ENCODE data around the gene COPE.
A peak's percentile ranks its signal among the peaks of the same experiment; 100 is the strongest.
"Not testable (repeated sequence)": the region's sequence is repeated elsewhere in the genome, so short reads cannot be mapped to it uniquely, and the experiment has no call there.

Gene COPE

GRCh38 chr19:18905058-18905456 is 14.1 kb downstream of the COPE start:
- ATAC-seq (no peak), DNase-seq (no peak)
- H3K4me3 Mint-ChIP-seq = no peak overlapping the region
- no peaks in the 10 kb centered on the region for H3K9me3 Mint-ChIP-seq
- no peaks in the 10 kb centered on the region for H3K4me1 Mint-ChIP-seq
- no peaks in the 10 kb centered on the region for H3K27me3 Mint-ChIP-seq
- H3K27ac Mint-ChIP-seq = peak overlapping the region; percentile 9 to 84

- no peak for DNase-seq
- Mint-ChIP-seq H3K9me3 (no peaks in the 10 kb centered on the region), H3K4me1 (no peaks in the 10 kb centered on the region), H3K27me3 (no peaks in the 10 kb centered on the region), H3K4me3 (no peak overlapping the region), H3K27ac (peak overlapping the region in 1 of 2 donors; percentile 84)
- no peak for ATAC-seq
These were observed 14.7 kb downstream of the COPE start for GRCh38 chr19:18904334-18905057.

- Mint-ChIP-seq H3K4me3 (peak overlapping the region in 1 of 2 donors; percentile 44), H3K4me1 (no peaks in the 10 kb centered on the region), H3K27ac (no peak overlapping the region), H3K9me3 (no peaks in the 10 kb centered on the region), H3K27me3 (no peaks in the 10 kb centered on the region)
- no peak for ATAC-seq
- DNase-seq = no peak
These were observed 15.8 kb downstream of the COPE start for GRCh38 chr19:18903156-18904037.

DNA sequence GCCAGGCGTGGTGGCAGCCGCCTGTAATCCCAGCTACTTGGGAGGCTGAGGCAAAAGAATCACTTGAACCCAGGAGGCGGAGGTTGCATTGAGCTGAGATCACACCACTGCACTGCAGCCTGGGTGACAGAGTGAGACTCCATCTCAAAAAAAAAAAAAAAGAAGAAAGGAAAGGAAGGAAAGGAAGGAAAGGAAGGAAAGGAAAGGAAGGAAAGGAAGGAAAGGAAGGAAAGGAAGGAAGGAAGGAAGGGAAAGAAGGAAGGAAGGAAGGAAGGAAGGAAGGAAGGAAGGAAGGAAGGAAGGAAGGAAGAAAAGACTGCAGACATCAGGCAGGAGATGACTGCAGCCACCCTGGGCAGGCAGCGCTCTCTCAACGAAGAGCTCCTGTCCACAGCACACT is 16.7 kb downstream of the COPE start:
- H3K4me1 Mint-ChIP-seq, H3K9me3 Mint-ChIP-seq, H3K27me3 Mint-ChIP-seq, H3K4me3 Mint-ChIP-seq, DNase-seq, ATAC-seq: not testable (repeated sequence)
- peak overlapping the region in 1 of 2 donors; percentile 19 for H3K27ac Mint-ChIP-seq

DNA sequence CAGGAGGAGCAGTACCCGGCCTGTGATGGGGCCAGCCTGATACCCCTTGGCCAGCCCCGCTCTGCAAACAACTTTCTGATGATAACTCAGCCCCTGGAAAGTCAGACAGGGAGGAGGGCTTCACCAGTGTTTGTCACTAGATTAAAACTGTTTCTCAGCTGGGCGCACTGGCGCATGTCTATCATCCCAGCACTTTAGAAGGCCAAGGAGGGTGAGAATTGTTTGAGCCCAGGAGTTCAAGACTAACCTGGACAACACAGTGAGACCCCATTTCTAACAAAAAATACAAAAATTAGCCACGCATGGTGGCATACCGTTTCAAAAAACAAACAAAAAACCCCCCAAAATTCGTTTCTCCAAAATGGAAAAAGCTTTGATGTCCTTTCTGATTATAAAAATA is 17.7 kb downstream of the COPE start:
- ATAC-seq = no peak
- H3K27me3 Mint-ChIP-seq = peaks cover 14% of the 10 kb centered on the region

GRCh38 chr19:18900700-18901481 is 18.3 kb downstream of the COPE start:
- Mint-ChIP-seq H3K4me1 (peaks cover 7% of the 10 kb centered on the region), H3K9me3 (no peaks in the 10 kb centered on the region), H3K4me3 (no peak overlapping the region), H3K27me3 (peaks cover 19% of the 10 kb centered on the region), H3K27ac (peak overlapping the region in 1 of 2 donors; percentile 89)
- no peak for ATAC-seq
- DNase-seq = no peak

More for the DNA sequence above, 17.7 kb downstream of the COPE start:
- H3K27ac Mint-ChIP-seq = peak overlapping the region in 1 of 2 donors; percentile 87
- no peak overlapping the region for H3K4me3 Mint-ChIP-seq
- H3K4me1 Mint-ChIP-seq = peaks cover 3% of the 10 kb centered on the region
- DNase-seq = no peak
- no peaks in the 10 kb centered on the region for H3K9me3 Mint-ChIP-seq

DNA sequence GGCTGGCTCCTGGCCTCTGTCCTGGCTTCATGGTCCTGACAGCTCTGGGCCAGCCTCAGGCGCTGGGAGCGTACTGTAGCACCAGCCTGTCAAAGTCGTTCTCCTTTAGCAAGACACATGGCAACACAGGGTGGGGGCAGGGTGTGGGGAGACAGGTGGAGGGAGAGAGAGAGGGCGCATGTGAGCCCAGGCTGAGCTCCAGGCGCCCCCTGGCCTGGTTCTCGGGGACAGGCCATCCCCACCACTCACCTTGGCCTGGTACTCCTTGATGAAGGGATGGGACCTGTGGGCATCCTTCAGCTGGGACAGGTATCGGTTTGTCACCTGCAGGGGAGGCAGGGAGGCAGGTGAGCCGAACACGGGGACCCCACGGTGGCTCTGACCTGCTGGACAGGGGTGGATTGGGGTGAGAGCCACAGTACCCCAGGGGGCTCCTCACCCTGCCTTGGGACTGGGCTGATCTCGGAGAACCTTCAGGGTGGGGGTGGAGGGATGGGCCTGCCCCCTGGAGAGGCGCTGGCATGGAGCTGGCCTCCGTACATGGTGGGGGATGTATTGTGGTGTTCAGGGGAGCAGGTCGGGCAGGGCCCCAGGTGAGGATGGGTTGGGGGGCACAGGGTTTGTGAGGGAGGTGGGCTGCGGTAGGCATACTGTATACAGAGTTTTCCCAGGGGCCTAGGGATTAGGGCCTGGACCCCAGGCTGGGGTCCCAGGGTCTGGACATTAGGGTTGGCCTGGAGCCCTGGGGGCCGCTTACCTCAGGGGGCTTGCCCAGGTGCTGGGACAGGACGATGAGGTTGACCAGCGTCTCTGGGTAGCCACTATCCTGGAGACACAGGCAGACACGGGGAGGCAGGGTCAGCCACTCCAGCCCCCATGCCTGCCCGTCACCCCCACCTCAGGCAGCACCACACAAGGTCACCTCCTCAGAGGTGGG is 19.3 kb downstream of the COPE start:
- Mint-ChIP-seq H3K4me3 (no peak overlapping the region), H3K27me3 (peaks cover 27% of the 10 kb centered on the region), H3K27ac (peak overlapping the region in 1 of 2 donors; percentile 74), H3K4me1 (peaks cover 14% of the 10 kb centered on the region), H3K9me3 (no peaks in the 10 kb centered on the region)
- DNase-seq (no peak), ATAC-seq (no peak)

DNA sequence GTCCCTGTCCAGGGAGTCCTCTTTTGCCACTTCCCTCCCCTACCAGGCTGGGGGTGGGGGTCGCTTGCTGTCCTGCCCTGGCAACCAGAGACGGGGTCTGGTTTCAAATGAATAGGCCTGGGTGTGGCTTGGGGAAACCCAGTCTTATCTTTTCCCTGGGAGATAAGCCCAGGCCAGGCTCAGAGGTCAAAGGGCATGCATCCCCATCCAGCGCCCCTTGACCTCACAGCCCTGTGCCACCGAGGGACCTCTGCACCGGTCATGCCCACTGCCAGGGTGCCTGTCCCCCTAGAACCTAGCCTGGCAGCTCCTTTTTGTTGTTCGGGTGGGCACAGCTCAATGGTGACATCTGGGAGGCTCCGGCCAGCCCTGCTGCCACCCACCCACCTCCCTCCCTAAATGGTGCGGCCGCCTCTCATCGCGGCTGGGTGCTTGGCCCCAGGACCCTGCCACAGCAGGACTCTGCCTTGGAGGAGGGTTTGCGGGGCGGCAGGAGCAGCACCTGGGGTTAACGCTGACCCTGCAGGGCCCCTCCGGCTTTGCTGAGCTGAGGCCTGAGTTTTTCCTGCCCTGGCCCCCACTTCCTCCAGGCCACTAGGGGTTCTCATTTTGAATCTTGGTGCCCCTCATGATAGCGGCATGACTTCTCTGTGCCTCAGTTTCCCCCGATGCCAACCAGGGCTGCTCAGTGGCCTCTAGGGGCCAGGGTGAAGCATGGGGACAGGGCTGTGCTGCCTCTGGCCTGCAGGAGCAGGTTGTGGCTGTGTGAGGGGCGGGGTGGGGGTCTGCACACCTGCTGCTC is 20.4 kb downstream of the COPE start:
- ATAC-seq (no peak), DNase-seq (no peak)
- Mint-ChIP-seq H3K4me3 (no peak overlapping the region), H3K27me3 (peaks cover 38% of the 10 kb centered on the region), H3K9me3 (no peaks in the 10 kb centered on the region), H3K27ac (no peak overlapping the region), H3K4me1 (peaks cover 18% of the 10 kb centered on the region)

- Mint-ChIP-seq H3K4me3 (no peak overlapping the region), H3K9me3 (no peaks in the 10 kb centered on the region), H3K27ac (no peak overlapping the region), H3K27me3 (peaks cover 44% of the 10 kb centered on the region), H3K4me1 (peaks cover 18% of the 10 kb centered on the region)
- ATAC-seq = no peak
- DNase-seq = no peak
These were observed 21.0 kb downstream of the COPE start for GRCh38 chr19:18898081-18898606.

DNA sequence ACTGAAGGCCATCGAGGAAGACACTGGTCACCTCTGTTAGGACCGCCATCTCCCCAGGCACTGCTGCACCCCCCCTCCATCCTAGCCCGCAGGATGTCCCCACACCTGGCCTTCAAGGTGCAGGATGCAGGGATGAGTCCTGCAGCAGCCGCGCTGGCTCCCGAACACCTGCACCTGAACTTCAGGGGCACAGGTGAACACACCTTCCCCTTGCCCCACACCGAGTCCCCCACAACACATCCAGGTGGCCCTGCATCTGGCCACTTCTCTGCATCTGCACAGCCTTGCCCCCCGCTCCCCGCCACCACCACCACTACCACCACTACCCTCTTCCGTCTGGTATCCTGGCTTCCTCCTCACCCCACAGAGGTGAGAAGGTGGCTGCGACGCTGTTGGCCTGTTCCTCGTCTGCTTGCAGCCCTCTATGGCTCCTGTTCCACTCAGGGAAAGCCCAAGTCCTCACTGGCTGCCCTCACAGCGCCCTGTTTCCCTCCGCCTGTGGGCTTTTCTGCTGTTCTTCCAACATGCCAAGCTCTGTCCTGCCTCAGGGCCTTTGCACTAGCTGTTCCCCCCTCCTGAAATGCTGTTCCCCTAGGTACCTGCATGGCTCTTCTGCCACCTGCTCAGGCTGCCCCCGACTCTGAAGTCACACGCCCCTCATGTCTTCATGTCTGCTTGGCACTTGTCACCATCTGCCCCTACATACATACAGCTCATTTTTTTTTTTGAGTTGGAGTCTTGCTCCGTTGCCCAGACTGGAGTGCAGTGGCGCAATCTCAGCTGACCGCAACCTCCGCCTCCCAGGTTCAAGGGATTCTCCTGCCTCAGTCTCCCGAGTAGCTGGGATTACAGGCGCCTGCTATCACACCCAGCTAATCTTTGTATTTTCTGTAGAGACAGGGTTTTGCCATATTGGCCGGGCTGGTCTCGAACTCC is 21.8 kb downstream of the COPE start:
- ATAC-seq (no peak), DNase-seq (no peak)
- peak overlapping the region in 1 of 2 donors; percentile 65 for H3K27ac Mint-ChIP-seq
- peaks cover 18% of the 10 kb centered on the region for H3K4me1 Mint-ChIP-seq
- peaks cover 52% of the 10 kb centered on the region for H3K27me3 Mint-ChIP-seq
- H3K4me3 Mint-ChIP-seq = peak overlapping the region; percentile 0 to 23
- no peaks in the 10 kb centered on the region for H3K9me3 Mint-ChIP-seq

GRCh38 chr19:18896421-18896841 is 22.8 kb downstream of the COPE start:
- H3K27ac Mint-ChIP-seq = no peak overlapping the region
- H3K4me3 Mint-ChIP-seq = peak overlapping the region; percentile 65 to 81
- no peaks in the 10 kb centered on the region for H3K9me3 Mint-ChIP-seq
- no peak for DNase-seq
- H3K4me1 Mint-ChIP-seq = peaks cover 18% of the 10 kb centered on the region
- peak; percentile 5 for ATAC-seq
- peaks cover 54% of the 10 kb centered on the region for H3K27me3 Mint-ChIP-seq

GRCh38 chr19:18895824-18896341 is 23.3 kb downstream of the COPE start, which contains the start of gene CERS1:
TSS of gene CERS1 (minus strand) at chr19:18896158. CDS start at chr19:18896072, 86 bp downstream.
- Mint-ChIP-seq H3K27ac (no peak within 1 kb of the TSS), H3K4me1 (peaks cover 18% of the 10 kb centered on the region), H3K9me3 (no peaks in the 10 kb centered on the region), H3K4me3 (peak within 1 kb of the TSS; percentile 65 to 81), H3K27me3 (peaks cover 54% of the 10 kb centered on the region)
- ATAC-seq (peak; percentile 13), DNase-seq (no peak)
